22Rv1 (cell line): Measurements from ENCODE around the gene DCLK1.

Experiments
- CTCF ChIP-seq: fragments of 450-650 bp; IDR thresholded peaks from 2 replicates; pipeline ENCODE4 v1.5.1; 2017; ENCODE audit warnings: mild to moderate bottlenecking
- ZFX ChIP-seq: fragments of 450-650 bp; IDR thresholded peaks from 2 replicates; pipeline ENCODE4 v1.6.1; 2017; ENCODE audit warnings: antibody characterized with exemption, borderline replicate concordance

DNA sequence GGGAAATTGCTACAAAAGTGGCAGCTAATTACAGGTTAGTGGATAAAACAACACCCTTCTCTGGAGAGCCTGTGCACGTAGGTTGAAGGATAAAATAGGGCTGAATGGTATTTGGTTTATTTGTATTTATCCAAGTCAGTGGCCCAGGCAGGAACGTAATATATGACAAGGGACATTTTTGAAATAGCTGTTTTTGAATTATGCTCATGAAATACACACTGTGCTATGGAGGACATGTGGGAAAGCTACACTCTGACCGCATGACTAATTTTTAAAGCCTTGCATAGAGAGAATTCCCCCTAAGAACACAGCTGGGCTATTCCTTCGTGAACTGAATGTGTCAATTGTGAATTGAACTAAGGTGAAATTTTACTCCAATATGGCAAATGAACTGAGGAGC lies 362.6 kb downstream of the DCLK1 start:
- no peak for TF ChIP-seq CTCF
- TF ChIP-seq ZFX = no peak
